ENCODE measurements around the gene GIGYF2.
"Not testable (repeated sequence)": the region's sequence is repeated elsewhere in the genome, so short reads cannot be mapped to it uniquely, and the experiment has no call there.

The GIGYF2 gene

GRCh38 chr2:232697059-232697806, at the start of gene GIGYF2:
GIGYF2 (plus strand) TSS chr2:232697331; CDS start chr2:232735198, 37,867 bp downstream.
- DNase-seq (ENCODE audit: low read depth, low spot score), result peak; percentile 81

- DNase-seq (ENCODE audit: low read depth, low spot score), result no peak
Observed at GRCh38 chr2:232649033-232649432, 48.1 kb upstream of the GIGYF2 start.

- no peak for DNase-seq (ENCODE audit: low read depth, low spot score)
Observed at GRCh38 chr2:232652505-232652851, 44.7 kb upstream of the GIGYF2 start.

- no peak for DNase-seq (ENCODE audit: low read depth, low spot score)
Observed at GRCh38 chr2:232653441-232653840, 43.7 kb upstream of the GIGYF2 start.

- DNase-seq (ENCODE audit: low read depth, low spot score), result no peak
Observed at GRCh38 chr2:232655392-232655791, 41.7 kb upstream of the GIGYF2 start.

- no peak for DNase-seq (ENCODE audit: low read depth, low spot score)
Observed at GRCh38 chr2:232658217-232658785, 38.8 kb upstream of the GIGYF2 start.

- DNase-seq (ENCODE audit: low read depth, low spot score), result no peak
Observed at GRCh38 chr2:232659359-232659758, 37.8 kb upstream of the GIGYF2 start.

- no peak for DNase-seq (ENCODE audit: low read depth, low spot score)
Observed at GRCh38 chr2:232662486-232663260, 34.5 kb upstream of the GIGYF2 start.

- DNase-seq (ENCODE audit: low read depth, low spot score), result no peak
Observed at GRCh38 chr2:232666051-232666805, 30.9 kb upstream of the GIGYF2 start.

- DNase-seq (ENCODE audit: low read depth, low spot score), result no peak
Observed at GRCh38 chr2:232667989-232668583, 29.0 kb upstream of the GIGYF2 start.

GRCh38 chr2:232668805-232669444, 28.2 kb upstream of the GIGYF2 start:
- peak; percentile 24 for DNase-seq (ENCODE audit: low read depth, low spot score)

- no peak for DNase-seq (ENCODE audit: low read depth, low spot score)
Observed at GRCh38 chr2:232672588-232672987, 24.5 kb upstream of the GIGYF2 start.

- no peak for DNase-seq (ENCODE audit: low read depth, low spot score)
Observed at GRCh38 chr2:232674491-232674890, 22.6 kb upstream of the GIGYF2 start.

GRCh38 chr2:232675381-232675780, 21.8 kb upstream of the GIGYF2 start:
- no peak for DNase-seq (ENCODE audit: low read depth, low spot score)

GRCh38 chr2:232680006-232680405, 17.1 kb upstream of the GIGYF2 start:
- DNase-seq (ENCODE audit: low read depth, low spot score), result no peak

GRCh38 chr2:232681527-232681926, 15.6 kb upstream of the GIGYF2 start:
- no peak for DNase-seq (ENCODE audit: low read depth, low spot score)

- no peak for DNase-seq (ENCODE audit: low read depth, low spot score)
Observed at GRCh38 chr2:232683368-232683767, 13.8 kb upstream of the GIGYF2 start.

GRCh38 chr2:232685391-232685790, 11.7 kb upstream of the GIGYF2 start:
- not testable (repeated sequence) for DNase-seq (ENCODE audit: low read depth, low spot score)

- no peak for DNase-seq (ENCODE audit: low read depth, low spot score)
Observed at GRCh38 chr2:232687382-232688160, 9.6 kb upstream of the GIGYF2 start.

- DNase-seq (ENCODE audit: low read depth, low spot score), result no peak
Observed at GRCh38 chr2:232688201-232688600, 8.9 kb upstream of the GIGYF2 start.
